Lower lobe of right lung (tissue), 2 donors: ENCODE results near the gene TUBB2B. TPM values are rescaled to one million over a fixed set of nuclear protein-coding genes. Genes with fewer than 3 reads are reported as not detected.

ENCODE experiments used
- ATAC-seq, 2 donors: fragments of 200-7000 bp; cut with Tn5 transposase; one replicate each; pipeline ENCODE4 v1.9.1; 2020 to 2022; ENCODE audit warnings: mild to moderate bottlenecking in 2 of 2, moderate library complexity in 2 of 2
- DNase-seq: peaks from one replicate; pipeline ENCODE4 v3.0.0-alpha.2; 2020
- H3K27ac ChIP-seq: fragments of 200-600 bp; one replicate; pipeline ENCODE4 v1.8.0; 2022
- H3K27me3 ChIP-seq: fragments of 200-600 bp; one replicate; pipeline ENCODE4 v1.8.0; 2022; ENCODE audit warnings: low read depth
- H3K36me3 ChIP-seq: fragments of 200-600 bp; one replicate; pipeline ENCODE4 v1.8.0; 2022; ENCODE audit warnings: mild to moderate bottlenecking
- H3K4me1 ChIP-seq: fragments of 200-600 bp; one replicate; pipeline ENCODE4 v1.8.0; 2022
- H3K4me3 ChIP-seq: fragments of 200-600 bp; one replicate; pipeline ENCODE4 v1.8.0; 2022; ENCODE audit warnings: mild to moderate bottlenecking
- H3K9me3 ChIP-seq: fragments of 200-600 bp; one replicate; pipeline ENCODE4 v1.8.0; 2022
- intact Hi-C: fragments of 100-400 bp; cut with DNase I; formaldehyde crosslinking; loops from one replicate; pipeline ENCODE4 v1.11.0; 2022
- total RNA-seq: library from RNA; stranded (reverse); fragmentation: NEBNext Ultra II Directional; extraction: Animal tissue kit (Norgen Biotek cat#: 25700); gene quantifications from one replicate; pipeline ENCODE4 v1.2.1, GENCODE V29; 2021
- TF ChIP-seq, protein P1 (sequence below): fragments of 200-600 bp; IDR thresholded peaks from one replicate; pipeline ENCODE4 v1.8.0; 2022; ENCODE audit warnings: antibody characterized with exemption, mild to moderate bottlenecking
- donor health status: DM: no; HTN: yes; CAD: no; lungs with severe emphysema.

TUBB2B gene
- total RNA-seq, 1 donor from 2014 or later = 0.59 TPM

DNA sequence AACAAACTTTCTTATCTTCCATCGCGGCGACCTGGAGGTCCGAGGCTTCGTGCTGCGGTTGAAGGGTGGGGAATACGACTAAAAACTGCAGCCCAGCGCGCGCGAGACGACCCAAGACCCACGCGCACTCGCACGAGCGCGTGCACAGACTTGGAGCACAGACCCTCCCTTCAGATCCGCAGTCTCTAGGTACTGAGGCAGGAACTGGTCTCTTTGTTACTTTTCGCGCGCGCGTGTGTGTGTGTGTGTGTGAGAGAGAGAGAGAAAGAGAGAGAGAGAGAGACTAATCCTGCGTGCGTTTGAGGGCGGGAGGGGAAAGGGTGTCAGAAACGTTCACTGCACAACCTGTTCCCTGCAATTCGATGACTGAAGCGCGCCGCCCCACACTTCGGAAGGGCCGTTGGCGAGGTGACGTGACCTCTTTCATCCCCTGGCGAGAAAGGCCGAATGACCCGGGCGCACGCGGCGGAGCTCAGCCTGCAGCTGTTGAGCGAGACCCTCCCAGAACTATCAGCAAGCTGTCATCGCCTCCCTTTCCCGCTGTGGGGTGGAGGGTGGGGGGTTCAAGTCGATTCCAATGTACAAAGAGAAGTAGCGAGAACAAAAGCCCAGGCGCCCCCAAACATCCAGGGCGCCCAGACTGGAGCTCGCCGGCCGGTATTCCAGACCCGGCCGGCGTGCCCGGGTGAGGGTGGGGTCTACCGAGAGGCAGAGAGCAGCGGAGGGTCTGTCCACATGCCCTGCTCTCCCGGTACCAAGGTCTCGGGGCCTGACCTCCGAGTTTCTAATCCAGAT lies 1.5 kb upstream of the TUBB2B start:
- Histone ChIP-seq H3K36me3 (no peaks in the 10 kb centered on the region), H3K27me3 (peaks cover 80% of the 10 kb centered on the region), H3K4me1 (peaks cover 58% of the 10 kb centered on the region), H3K27ac (no peak overlapping the region), H3K4me3 (peak overlapping the region; percentile 32), H3K9me3 (no peaks in the 10 kb centered on the region)
- TF ChIP-seq, protein P1, sequence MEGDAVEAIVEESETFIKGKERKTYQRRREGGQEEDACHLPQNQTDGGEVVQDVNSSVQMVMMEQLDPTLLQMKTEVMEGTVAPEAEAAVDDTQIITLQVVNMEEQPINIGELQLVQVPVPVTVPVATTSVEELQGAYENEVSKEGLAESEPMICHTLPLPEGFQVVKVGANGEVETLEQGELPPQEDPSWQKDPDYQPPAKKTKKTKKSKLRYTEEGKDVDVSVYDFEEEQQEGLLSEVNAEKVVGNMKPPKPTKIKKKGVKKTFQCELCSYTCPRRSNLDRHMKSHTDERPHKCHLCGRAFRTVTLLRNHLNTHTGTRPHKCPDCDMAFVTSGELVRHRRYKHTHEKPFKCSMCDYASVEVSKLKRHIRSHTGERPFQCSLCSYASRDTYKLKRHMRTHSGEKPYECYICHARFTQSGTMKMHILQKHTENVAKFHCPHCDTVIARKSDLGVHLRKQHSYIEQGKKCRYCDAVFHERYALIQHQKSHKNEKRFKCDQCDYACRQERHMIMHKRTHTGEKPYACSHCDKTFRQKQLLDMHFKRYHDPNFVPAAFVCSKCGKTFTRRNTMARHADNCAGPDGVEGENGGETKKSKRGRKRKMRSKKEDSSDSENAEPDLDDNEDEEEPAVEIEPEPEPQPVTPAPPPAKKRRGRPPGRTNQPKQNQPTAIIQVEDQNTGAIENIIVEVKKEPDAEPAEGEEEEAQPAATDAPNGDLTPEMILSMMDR = no peak
- DNase-seq = no peak
- ATAC-seq = peak in 1 of 2 donors; percentile 16
- intact Hi-C loops = no loop called here

DNA sequence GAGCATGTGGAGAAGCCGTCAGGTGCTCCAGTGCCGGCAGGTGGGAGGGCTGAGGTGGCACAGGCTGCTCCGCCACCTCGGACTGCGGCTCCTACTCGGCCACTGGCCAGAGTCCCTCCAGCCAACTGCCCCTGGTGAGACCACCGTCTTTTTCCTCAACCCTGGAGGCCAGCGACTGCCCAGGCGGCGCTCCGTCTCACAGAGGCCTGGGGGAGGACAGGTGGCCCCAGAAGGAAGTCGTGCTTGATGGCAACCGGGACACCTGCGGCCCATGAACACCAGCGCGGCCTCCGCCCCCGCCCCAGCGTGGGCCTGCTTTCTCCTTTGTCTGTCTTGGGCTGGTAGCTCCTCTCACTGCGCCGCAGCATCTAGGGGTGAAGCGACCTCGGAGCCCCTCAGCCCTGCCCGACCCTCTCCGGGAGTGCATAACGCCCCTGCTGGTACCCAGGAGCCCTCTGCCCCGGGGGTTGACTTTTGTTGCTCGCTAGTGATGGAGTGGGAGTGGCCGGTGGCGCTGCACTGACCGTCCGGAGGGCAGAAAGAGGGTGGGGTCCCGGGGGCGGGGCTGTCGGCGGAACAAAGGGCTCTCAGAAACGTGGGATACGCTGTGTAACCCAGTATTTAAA lies 706 bp upstream of the TUBB2B start:
- Histone ChIP-seq H3K9me3 (no peaks in the 10 kb centered on the region), H3K27me3 (peaks cover 72% of the 10 kb centered on the region), H3K4me1 (peaks cover 58% of the 10 kb centered on the region), H3K27ac (no peak overlapping the region), H3K4me3 (peak overlapping the region; percentile 32), H3K36me3 (no peaks in the 10 kb centered on the region)
- ATAC-seq = peak in 1 of 2 donors; percentile 22
- no peak for DNase-seq
- intact Hi-C loops = no loop called here
- TF ChIP-seq, protein P1 = no peak

DNA sequence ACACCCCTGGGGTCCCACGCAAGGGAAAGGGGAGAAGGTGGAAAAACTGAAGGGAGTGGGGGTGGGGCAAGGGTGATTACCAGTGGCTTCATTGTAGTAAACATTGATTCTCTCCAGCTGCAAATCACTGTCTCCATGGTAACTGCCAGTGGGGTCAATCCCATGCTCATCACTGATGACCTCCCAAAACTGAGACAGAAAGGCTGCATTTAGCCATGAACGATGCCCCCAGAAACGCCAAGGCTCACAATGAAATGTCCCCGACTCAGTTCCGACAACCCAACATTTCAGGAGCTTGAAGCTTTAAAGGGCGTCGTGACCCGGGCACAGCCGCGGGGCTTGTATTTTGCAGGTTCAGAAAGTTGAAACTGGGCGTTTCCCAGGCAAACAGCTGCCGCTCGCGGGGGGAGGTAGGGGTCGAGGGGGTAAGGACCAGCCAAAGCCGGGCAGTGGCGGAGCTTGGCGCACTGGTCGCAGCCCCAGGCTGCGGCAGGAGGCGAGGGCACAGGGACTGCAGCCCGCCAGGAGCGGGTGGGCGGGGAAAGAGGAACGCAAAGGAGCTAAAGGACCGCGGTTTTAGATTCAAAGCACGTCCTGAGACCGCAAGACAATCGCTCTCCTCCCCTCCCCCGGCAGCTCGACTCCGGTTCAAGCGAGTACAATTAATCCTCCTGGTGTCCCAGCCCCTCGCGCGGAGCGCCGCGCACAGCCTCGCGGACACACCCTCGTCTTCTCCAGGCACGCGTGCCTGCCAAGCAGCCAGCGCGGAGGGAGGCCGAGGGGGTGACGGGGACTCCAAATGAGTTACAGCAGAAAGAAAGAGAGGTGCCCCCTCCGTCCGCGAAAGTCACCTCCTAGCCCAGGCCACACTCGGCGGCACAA lies 731 bp downstream of the TUBB2B start:
- peak overlapping the region; percentile 40 for H3K4me3 ChIP-seq
- no peaks in the 10 kb centered on the region for H3K9me3 ChIP-seq
- H3K36me3 ChIP-seq = no peaks in the 10 kb centered on the region
- H3K4me1 ChIP-seq = peaks cover 52% of the 10 kb centered on the region
- ATAC-seq = peak; percentile 16 to 18
- no peak for DNase-seq
- intact Hi-C loops = no loop called here
- H3K27ac ChIP-seq = no peak overlapping the region
- H3K27me3 ChIP-seq = peaks cover 58% of the 10 kb centered on the region
- TF ChIP-seq, protein P1 = no peak

DNA sequence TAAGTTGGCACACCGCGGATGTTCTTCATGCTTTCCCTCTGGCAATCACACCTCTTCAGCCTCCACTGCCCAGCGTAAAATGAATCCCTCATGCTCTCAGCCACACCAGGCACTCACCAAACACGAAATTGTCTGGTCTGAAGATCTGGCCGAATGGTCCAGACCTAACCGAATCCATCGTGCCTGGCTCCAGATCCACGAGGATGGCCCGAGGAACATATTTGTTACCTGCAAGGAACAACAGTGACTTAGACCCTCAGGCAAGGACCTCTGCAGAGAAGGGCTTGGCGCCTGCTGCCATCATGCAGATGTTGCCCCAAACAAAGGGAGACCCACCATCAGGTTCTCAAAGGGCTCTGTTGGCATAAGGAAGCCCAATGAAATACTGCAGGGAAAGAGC lies 1.4 kb downstream of the TUBB2B start:
- intact Hi-C loops = no loop called here
- Histone ChIP-seq H3K36me3 (no peaks in the 10 kb centered on the region), H3K9me3 (no peaks in the 10 kb centered on the region), H3K4me3 (no peak overlapping the region), H3K27me3 (peaks cover 51% of the 10 kb centered on the region), H3K4me1 (peaks cover 46% of the 10 kb centered on the region), H3K27ac (no peak overlapping the region)
- ATAC-seq = no peak
- no peak for DNase-seq
- TF ChIP-seq, protein P1 = no peak

DNA sequence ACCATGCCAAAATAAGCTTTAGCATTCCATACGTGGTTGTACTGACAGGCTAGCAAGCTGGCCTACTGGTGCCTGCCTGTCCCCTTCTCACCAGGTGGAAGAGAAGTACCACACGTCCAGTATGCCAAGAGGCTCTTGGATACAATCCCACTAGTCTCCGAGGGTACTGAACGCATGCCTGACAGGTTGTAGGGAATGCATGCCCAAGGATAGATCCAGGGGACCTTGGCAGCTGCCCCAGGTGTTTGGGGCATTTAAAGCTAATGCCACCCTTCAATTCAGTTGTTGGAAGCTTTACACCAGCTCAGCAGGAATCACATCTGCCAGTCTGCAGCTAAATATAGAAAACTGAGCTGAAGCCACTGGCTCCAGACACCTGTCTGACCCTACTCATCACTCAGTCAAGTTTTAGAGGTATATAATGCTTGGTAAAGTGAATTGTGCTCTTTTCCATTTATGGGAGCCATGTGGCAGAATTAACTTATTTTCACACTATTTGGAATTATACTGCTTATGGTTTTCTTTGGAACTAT lies 4.9 kb downstream of the TUBB2B start:
- H3K4me1 ChIP-seq = peaks cover 13% of the 10 kb centered on the region
- no peaks in the 10 kb centered on the region for H3K36me3 ChIP-seq
- no peak for ATAC-seq
- no peak overlapping the region for H3K27ac ChIP-seq
- no peak overlapping the region for H3K4me3 ChIP-seq
- H3K9me3 ChIP-seq = no peaks in the 10 kb centered on the region
- intact Hi-C loops = no loop called here
- peaks cover 23% of the 10 kb centered on the region for H3K27me3 ChIP-seq
- TF ChIP-seq, protein P1 = no peak
- DNase-seq = no peak
